HG03521 (cell line): ENCODE data around the gene PRKCQ.

ENCODE experiments used
- ATAC-seq: cut with Tn5 transposase; IDR thresholded peaks from one replicate; pipeline ENCODE4 v1.9.1; 2021; ENCODE audit warnings: mild to moderate bottlenecking, moderate library complexity; ENCODE audit not compliant: unreplicated experiment

Gene PRKCQ

GRCh38 chr10:6579904-6580278 lies at the start of gene PRKCQ:
Gene PRKCQ, minus strand, starts transcription at chr10:6580276. Its CDS starts 65,141 bp downstream, at chr10:6515135.
- ATAC-seq = no peak

DNA sequence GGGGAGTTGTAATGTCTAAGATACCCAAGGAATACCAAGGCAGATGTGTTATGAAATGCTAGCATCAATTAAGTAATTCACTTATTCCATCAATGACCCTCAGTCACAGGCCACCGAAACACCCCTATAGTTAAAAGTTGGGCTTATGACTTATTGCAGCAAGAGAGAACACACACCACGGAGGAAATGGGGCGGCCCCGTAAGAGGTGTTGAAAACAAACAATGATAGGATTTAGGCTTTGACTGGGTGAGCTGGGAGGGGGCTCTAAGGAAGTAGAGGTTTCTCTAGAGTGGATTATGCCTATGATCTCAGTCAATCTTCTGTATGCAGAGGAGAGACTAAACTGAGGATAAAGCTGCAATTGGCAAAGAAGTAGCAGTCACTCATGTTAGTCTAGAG lies 45.4 kb upstream of the PRKCQ start:
- ATAC-seq = no peak

- no peak for ATAC-seq
Measured at GRCh38 chr10:6624392-6624791, 44.3 kb upstream of the PRKCQ start.

GRCh38 chr10:6622921-6623320 lies 42.8 kb upstream of the PRKCQ start:
- ATAC-seq = no peak

DNA sequence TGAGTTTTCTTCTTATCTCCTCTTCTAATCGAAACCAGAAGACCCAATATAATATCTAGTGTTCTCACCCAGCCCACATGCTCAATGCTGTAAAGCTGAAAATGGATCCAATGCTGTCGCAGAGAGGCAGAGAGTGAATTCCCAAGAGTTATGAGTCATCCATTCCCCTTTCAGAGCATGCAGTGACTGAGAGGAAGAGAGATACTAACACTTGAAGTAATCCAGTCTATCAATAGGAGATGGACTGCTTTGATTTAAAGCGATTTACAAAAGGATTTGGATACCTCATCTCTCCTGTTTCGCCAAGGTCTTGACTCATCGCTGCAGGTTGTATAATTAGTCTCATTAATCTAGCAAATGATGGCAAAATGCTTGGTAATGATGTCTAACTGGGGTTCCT lies 41.5 kb upstream of the PRKCQ start:
- no peak for ATAC-seq

DNA sequence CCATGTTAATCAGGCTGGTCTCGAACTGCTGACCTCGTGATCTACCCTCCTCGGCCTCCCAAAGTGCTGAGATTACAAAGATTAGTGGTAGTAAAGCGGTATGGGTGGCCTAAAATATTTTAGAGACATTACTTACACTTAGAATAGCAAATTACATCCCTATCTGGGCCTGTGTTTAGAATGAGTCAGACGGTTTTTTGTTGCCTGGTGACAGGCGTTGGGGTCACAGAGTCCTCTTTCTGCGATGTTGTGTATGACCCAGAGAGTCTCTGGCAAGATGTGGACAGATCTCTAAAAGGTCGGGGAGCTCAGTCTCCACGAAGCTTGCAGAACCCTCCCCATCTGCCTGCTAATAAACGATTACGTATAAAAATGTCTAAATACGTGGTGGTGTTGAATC lies 39.6 kb upstream of the PRKCQ start:
- no peak for ATAC-seq

DNA sequence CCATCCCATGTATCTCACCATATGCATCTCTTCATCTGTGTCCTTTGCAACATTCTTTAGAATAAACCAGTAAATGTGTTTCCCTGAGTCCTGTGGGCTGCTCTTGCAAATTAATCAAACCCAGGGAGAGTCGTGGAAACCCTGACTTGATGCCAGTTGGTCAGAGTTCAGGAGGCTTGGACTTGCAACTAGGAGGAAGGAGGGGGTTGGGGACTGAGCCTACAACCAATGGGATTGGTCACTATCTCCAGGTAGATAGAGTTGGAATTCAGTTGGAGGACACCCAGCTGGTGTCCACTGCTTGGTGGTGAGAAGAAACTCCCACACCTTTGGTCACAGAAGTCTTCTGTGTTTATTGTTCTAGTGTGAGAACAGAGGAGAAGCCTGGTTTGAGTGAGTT lies 38.3 kb upstream of the PRKCQ start:
- no peak for ATAC-seq

DNA sequence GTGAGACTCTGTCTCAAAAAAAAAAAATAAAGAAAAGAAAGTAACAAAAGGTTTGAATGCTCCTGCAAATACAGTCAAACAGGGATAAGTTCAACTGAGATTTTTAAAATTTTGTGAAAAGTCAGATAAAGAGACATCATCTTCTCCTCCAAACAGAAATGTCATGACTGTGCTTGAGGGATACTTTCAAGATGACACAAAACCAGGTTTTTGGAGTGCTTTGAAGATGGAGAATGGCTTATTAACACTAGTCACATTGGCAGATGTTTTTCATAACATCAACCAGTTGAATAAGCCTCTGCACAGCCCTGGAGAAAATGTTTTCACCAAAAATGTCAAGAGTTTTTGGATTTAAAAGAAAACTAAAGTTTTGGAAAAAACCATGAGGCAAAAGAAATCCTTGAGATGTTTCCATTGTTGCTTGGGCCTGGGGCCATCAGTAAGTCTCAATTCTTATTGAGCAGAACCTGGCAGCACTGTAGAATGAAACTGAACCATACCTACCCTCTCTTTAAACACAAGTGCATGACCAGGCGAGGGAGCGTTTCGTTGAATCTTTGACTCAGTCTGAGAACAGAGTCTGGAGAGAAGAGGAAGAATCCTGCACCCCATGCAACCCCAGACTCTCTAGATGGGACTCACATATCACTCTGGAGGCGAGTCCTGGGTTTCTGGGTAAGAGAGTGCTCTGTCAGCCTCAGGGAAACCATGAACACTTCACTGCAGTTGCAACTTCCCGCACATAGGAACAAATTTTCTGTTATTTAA lies 37.4 kb upstream of the PRKCQ start:
- no peak for ATAC-seq

DNA sequence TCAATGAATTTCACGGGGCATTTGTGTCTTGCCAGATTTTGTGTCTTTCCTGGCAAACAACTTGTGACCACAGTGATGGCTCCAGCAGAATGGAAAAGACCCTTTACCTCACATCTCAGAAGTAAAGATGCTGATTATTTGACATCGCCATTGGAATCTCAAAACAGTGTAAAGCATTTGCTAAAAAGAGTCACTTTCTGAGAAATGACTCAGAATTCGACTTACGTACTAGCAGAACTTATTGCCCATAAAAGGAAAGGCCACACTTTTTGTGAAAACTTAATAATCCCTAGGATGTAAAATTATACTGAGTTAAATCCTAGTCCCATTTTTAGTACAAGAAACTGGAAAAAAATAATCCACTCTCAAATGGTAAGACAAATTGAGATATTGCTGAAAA lies 35.9 kb upstream of the PRKCQ start:
- no peak for ATAC-seq

DNA sequence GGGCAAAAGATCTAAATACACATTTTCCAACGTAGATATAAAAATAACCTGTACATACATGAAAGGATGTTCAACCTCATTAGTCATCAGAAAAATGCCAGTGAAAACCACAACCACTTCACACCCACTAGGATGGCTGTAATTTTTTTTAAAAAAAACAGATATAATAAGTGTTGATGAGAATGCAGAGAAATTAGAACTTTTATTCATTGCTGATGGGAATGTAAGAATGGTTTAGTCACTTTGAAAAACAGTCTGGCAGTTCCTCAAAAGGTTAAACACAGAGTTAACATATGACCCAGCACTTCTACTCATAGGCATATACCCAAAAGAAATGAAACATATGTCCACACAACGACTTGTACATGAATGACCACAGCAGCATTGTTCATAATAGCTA lies 32.3 kb upstream of the PRKCQ start:
- ATAC-seq = no peak

GRCh38 chr10:6610647-6611046 lies 30.6 kb upstream of the PRKCQ start:
- no peak for ATAC-seq

DNA sequence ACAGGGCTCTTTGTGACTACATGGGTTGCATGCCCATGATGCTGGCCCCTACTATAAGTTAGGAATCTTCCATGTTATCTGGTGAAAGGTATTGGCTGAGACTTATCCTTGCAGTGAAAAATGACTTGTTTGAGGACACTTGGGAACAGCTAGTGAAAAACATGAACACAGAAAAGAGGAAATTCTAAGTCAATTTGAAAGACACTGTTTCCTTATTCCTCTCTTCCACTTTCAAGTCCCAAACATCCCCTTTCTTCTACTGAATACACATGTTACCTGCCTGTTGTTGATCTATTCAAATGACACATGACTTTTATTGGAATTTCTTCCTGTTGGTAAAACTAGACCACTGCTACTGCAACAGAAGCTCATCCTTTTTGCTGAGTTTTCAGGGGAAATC lies 29.5 kb upstream of the PRKCQ start:
- ATAC-seq = no peak

GRCh38 chr10:6607778-6608177 lies 27.7 kb upstream of the PRKCQ start:
- ATAC-seq = no peak

- ATAC-seq = no peak
Measured at GRCh38 chr10:6607182-6607581, 27.1 kb upstream of the PRKCQ start.

DNA sequence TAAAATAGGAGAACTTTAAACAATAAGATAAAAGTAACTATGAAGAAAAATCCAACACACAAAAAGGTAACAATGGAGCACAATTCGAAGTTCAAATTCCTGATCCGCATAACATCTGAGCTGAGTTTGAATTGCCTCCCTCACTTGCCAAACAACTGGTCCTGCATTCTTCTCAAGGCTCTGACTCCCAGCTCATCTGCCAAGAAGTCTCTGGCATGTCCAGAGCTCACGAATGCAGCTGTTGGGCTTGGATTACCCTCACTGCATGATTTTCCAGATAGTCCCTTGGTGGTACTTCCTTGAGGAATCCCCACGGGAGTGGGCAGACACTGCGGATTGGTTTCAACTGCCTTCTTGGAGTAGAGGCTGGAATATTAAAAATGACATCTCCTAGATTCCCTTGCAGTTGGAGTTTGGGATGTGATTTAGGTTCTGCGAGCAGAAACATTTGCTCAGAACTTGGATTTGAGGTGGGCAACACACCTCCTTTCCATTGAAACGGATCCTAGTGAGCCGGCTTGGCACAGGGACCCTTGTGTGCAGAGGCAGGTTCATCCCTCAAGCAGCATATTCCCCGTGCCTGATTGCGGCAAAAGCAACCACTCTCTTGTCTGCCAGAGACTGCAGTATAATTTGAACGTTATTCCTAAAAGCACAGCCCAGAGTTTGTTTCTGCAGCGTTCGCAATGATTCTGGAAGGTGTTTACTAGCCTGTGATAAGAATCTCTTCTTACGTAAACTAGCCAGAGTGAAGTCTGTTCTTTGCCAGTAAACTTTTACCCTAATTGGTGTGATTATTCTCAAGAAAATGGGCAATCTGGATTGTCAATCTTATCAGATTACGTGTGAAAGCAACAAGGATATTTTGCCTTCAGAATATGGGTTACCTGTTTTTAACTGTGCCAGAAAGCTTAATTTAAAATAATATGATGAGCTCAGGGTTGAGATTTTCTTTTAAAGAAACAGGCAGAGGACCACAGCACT lies 23.4 kb upstream of the PRKCQ start:
- no peak for ATAC-seq

- no peak for ATAC-seq
Measured at GRCh38 chr10:6602700-6603084, 22.6 kb upstream of the PRKCQ start.

- no peak for ATAC-seq
Measured at GRCh38 chr10:6602026-6602699, 22.1 kb upstream of the PRKCQ start.

DNA sequence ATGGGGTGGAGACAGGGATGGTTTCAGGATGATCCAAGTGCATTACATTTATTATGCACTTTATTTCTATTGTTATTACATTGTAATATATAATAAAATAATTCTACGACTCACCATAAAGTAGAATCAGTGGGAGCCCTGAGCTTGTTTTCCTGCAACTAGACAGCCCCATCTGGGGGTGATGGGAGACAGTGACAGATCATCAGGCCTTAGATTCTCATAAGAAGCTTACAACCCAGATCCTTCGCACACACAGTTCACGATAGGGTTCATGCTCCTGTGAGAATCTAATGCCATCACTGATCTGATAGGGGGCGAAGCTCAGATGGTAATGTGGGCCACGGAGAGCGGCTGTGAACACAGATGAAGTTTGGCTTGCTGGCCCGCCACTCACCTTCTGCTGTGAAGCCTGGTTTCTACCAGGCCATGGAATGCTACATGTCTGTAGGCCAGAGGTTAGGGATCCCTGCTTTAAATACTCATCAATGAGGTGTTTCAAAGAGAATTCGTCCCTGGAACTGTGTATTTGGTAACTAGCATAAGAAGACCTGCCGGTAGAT lies 21.2 kb upstream of the PRKCQ start:
- no peak for ATAC-seq

DNA sequence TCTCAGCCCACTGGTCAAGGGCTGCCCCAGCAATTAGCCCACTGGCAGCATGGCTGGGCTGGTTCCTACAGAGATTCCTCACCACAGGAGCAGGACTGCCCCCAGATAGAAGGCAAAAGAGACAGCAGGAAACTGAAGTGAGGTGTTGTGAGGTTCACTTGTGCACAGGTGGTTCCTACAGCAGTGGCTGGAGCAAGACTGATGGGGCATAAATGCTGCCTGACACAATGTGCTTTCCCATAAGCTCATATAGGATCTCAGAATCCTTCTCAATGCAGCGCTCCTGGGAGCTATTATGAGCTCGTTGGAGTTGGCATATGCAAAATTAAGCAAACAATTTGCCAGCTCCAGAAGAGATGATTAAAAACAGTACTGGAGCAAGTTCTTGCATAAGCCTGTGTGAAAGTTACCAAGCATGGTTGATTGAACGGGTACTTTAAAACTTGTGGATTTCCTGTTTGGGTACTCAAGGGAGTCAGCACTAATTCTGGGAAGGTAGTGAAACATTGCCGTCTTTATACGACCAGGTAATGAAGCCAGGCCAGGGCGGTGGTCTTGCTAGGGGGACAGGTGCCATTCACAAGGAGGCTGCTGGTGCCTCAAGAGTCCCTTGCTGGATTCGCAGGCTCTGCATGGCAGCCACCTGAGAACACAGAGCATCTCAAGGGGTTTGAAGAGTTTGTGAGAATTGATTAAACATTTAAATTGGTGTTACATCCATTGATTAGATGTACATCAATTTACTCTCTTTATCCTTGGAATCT lies 20.3 kb upstream of the PRKCQ start:
- ATAC-seq = no peak

GRCh38 chr10:6598679-6599078 lies 18.6 kb upstream of the PRKCQ start:
- no peak for ATAC-seq
